CD4-positive, alpha-beta T cell treated with Interleukin-1 beta for 1 hour (primary cell): ENCODE data around the gene TBC1D5.
A peak's percentile ranks its signal among the peaks of the same experiment; 100 is the strongest.
"Not testable (repeated sequence)": the region's sequence is repeated elsewhere in the genome, so short reads cannot be mapped to it uniquely, and the experiment has no call there.

Source experiments
- DNase-seq, 2 donors: peaks; one replicate each; pipeline ENCODE4 v3.0.0-alpha.2; 2020 to 2022

The TBC1D5 gene

GRCh38 chr3:17640466-17640865 lies 102.0 kb downstream of the TBC1D5 start:
- no peak for DNase-seq

- no peak for DNase-seq
Measured at GRCh38 chr3:17639765-17640164, 102.7 kb downstream of the TBC1D5 start.

- DNase-seq, result no peak
Measured at GRCh38 chr3:17639257-17639656, 103.2 kb downstream of the TBC1D5 start.

- DNase-seq, result no peak
Measured at GRCh38 chr3:17638356-17638755, 104.1 kb downstream of the TBC1D5 start.

GRCh38 chr3:17635675-17636074 lies 106.8 kb downstream of the TBC1D5 start:
- DNase-seq, result not testable (repeated sequence)

GRCh38 chr3:17634964-17635363 lies 107.5 kb downstream of the TBC1D5 start:
- no peak for DNase-seq

- DNase-seq, result no peak
Measured at GRCh38 chr3:17634201-17634600, 108.2 kb downstream of the TBC1D5 start.

- DNase-seq, result peak in 1 of 2 donors; percentile 10
Measured at GRCh38 chr3:17632401-17633100, 109.9 kb downstream of the TBC1D5 start.

GRCh38 chr3:17631609-17632008 lies 110.8 kb downstream of the TBC1D5 start:
- DNase-seq, result no peak

GRCh38 chr3:17629400-17629799 lies 113.0 kb downstream of the TBC1D5 start:
- DNase-seq, result no peak

- no peak for DNase-seq
Measured at GRCh38 chr3:17626395-17626794, 116.0 kb downstream of the TBC1D5 start.

- DNase-seq, result no peak
Measured at GRCh38 chr3:17625133-17625532, 117.3 kb downstream of the TBC1D5 start.

GRCh38 chr3:17623464-17623863 lies 119.0 kb downstream of the TBC1D5 start:
- DNase-seq, result no peak

- DNase-seq, result no peak
Measured at GRCh38 chr3:17619968-17620367, 122.5 kb downstream of the TBC1D5 start.

- not testable (repeated sequence) for DNase-seq
Measured at GRCh38 chr3:17613017-17613416, 129.4 kb downstream of the TBC1D5 start.

GRCh38 chr3:17607905-17608304 lies 134.5 kb downstream of the TBC1D5 start:
- no peak for DNase-seq

- no peak for DNase-seq
Measured at GRCh38 chr3:17605934-17606333, 136.5 kb downstream of the TBC1D5 start.

GRCh38 chr3:17605032-17605431 lies 137.4 kb downstream of the TBC1D5 start:
- DNase-seq, result no peak

- DNase-seq, result no peak
Measured at GRCh38 chr3:17602126-17602525, 140.3 kb downstream of the TBC1D5 start.

GRCh38 chr3:17592956-17593355 lies 149.5 kb downstream of the TBC1D5 start:
- no peak for DNase-seq

- DNase-seq, result no peak
Measured at GRCh38 chr3:17590465-17590864, 152.0 kb downstream of the TBC1D5 start.

- no peak for DNase-seq
Measured at GRCh38 chr3:17589888-17590287, 152.5 kb downstream of the TBC1D5 start.

GRCh38 chr3:17588422-17588821 lies 154.0 kb downstream of the TBC1D5 start:
- no peak for DNase-seq

- no peak for DNase-seq
Measured at GRCh38 chr3:17585394-17586325, 156.8 kb downstream of the TBC1D5 start.
